Epithelial cell of esophagus (primary cell): ENCODE data around the gene NFS1.
"Not testable (repeated sequence)": the region's sequence is repeated elsewhere in the genome, so short reads cannot be mapped to it uniquely, and the experiment has no call there.

Source experiments
- DNase-seq: peaks from one replicate; pipeline ENCODE4 v3.0.0; 2010; ENCODE audit warnings: low read depth
- H3K4me3 ChIP-seq: 2 replicates; pipeline ENCODE4 v1.5.1; 2011; ENCODE audit warnings: mild to moderate bottlenecking, low read length, control low read depth
- CTCF ChIP-seq: IDR thresholded peaks from 2 replicates; pipeline ENCODE4 v1.5.1; 2011; ENCODE audit warnings: low read depth, mild to moderate bottlenecking, low read length, control low read depth, inconsistent platforms; ENCODE audit not compliant: insufficient read depth; ENCODE audit errors: missing control alignments

Gene NFS1

DNA sequence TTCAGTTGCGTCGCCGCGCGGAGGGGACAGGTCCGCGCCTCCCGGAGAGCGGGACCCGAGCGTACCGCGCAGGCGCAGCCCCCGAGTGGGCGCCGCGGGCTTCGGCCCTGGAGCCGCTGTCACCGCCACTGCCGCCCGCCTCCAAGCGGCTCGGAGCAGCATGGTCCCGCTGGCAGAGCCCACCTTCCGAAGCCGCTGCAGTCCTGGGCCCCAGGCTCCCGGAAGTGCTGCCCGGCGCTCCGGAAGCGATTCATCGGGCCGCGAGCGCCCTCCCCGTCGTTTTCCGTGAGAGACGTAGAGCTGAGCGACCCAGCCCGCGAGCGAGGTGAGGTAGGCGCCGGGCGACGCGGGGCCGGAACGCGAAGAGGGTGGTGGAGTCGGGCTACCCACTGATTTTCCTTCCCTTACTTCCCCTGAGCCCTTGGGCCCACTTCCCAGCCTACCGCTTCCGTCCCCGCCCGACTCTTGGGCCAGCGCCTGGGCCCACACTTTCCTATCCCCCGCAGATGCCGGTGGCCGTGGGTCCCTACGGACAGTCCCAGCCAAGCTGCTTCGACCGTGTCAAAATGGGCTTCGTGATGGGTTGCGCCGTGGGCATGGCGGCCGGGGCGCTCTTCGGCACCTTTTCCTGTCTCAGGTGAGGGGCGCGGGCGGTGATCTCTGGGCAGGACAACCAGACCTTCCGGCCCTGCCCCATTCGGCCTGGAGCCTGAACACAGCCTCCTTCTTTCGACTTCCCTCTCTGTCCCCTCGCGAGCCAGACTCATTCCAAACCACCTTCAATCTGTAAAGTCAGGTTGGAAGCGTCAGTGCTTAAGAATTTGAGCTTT is at the start of gene NFS1, which contains the start of gene ROMO1:
TSS of gene NFS1 (minus strand) at position 226 of the 830 bp plus-strand sequence. CDS start at position 162, 64 bp downstream.
TSS of gene ROMO1 (plus strand) at position 279 of the 830 bp plus-strand sequence. CDS start at position 507, 228 bp downstream.
- peak; percentile 88 for DNase-seq
- peak within 1 kb of the TSS; percentile 93 for H3K4me3 ChIP-seq
- peak; percentile 11 for TF ChIP-seq CTCF

GRCh38 chr20:35744492-35744841 is 45.3 kb upstream of the NFS1 start:
- H3K4me3 ChIP-seq, DNase-seq: not testable (repeated sequence)

- no peak for DNase-seq
- TF ChIP-seq CTCF: no peak
- H3K4me3 ChIP-seq: no peak overlapping the region
Observed at GRCh38 chr20:35743693-35744491, 44.7 kb upstream of the NFS1 start.

GRCh38 chr20:35742741-35743523 is 43.8 kb upstream of the NFS1 start:
- no peak for TF ChIP-seq CTCF
- DNase-seq: no peak

DNA sequence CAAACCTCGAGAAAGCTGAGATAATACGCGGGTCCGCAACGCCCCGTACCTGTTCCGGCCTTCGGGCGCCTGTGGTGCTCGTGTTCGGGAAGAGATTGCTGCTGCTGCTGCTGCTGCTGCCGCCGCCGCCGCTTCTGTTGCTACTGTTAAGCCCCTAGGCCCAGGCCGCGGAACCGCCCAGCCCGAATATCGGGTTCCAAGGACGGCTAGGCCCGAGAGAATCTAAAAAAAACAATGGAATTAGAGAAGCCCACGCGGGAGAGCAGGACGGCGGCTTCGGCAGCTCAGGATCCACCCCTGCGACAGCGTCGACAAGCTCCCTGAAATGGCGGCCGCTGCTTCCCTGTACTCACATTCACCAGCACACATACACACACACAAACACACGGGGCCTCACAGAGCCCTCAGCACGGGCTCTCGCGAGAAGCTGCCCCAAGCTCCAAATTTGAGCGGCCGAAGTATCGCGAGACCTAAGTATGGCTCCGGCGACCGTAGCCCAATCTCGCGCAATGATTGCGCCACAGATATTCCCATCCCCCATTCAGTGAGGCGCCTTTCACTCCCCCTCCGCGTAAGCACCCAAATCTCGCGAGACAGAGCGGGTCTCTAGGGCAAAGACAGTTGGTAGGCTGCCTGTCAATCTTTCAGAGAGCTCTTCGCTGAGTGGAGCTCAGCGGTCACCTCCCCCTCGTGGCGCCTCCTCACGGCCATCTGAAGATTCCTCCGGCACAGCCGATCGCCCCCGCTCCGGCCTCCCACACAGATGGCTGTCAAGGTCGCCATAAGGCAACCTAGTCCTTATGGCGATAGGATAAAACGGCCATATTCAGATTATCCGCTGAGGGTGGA is 43.0 kb upstream of the NFS1 start, which contains the start of gene RBM39:
TSS of gene RBM39 (minus strand) at position 369 of the 849 bp plus-strand sequence. CDS start 1,386 bp downstream, outside the sequence.
- DNase-seq: peak; percentile 100
- peak; percentile 55 for TF ChIP-seq CTCF
- peak within 1 kb of the TSS; percentile 99 for H3K4me3 ChIP-seq

More at GRCh38 chr20:35742741-35743523, 43.8 kb upstream of the NFS1 start:
- peak overlapping the region; percentile 93 for H3K4me3 ChIP-seq

- H3K4me3 ChIP-seq: peak overlapping the region; percentile 99
- peak; percentile 32 for TF ChIP-seq CTCF
- peak; percentile 62 for DNase-seq
Observed at GRCh38 chr20:35739294-35740163, 40.4 kb upstream of the NFS1 start.
